Measurements from ENCODE around the gene EIF3K. TPM values are rescaled to one million over a fixed set of nuclear protein-coding genes. Genes with fewer than 3 reads are reported as not detected.
"Not testable (repeated sequence)": the region's sequence is repeated elsewhere in the genome, so short reads cannot be mapped to it uniquely, and the experiment has no call there.

EIF3K gene
- total RNA-seq, 1 donor = 317 TPM

DNA sequence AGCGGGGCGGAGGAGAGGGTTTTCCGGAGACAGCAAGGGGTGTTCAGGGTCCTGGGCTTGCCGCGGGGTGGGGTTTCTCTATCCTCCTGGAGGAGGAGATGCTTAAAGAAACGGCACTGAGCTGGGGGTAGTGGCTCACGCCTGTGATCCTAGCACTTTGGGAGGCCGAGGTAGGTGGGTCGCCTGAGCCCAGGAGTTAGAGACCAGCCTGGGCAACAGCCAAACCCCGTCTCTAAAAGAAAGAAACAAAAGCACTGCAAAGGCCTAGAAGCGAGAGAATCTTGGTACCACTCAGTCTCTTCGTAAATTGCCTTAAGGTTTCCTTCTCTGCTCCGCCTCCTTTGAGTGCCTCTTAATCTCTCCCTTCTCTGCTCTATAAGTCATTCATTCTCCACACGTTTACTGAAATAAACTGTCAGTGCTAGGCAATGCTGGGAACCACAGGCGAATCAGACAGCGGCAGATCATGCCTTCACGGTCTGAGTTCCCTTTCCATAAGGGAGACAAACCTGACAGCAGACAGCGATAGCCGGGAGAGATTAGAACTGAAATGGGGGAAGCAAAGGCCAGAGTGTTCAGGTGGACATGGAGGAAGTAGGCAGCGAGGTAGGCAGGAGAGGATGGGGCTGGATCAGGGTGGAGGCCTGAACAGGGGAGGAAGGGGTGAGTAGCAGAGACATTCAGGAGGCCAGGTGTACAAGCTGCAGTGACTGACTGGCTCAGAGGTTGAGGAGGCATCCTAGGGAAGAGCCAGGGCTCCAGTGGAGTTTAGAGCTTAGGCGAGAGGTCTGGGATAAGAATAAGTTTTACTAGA, 580 bp downstream of the EIF3K start:
- H4K20me1 ChIP-seq (ENCODE audit: insufficient read depth, low read length) = peaks cover 10% of the 10 kb centered on the region
- TF ChIP-seq, protein P1, sequence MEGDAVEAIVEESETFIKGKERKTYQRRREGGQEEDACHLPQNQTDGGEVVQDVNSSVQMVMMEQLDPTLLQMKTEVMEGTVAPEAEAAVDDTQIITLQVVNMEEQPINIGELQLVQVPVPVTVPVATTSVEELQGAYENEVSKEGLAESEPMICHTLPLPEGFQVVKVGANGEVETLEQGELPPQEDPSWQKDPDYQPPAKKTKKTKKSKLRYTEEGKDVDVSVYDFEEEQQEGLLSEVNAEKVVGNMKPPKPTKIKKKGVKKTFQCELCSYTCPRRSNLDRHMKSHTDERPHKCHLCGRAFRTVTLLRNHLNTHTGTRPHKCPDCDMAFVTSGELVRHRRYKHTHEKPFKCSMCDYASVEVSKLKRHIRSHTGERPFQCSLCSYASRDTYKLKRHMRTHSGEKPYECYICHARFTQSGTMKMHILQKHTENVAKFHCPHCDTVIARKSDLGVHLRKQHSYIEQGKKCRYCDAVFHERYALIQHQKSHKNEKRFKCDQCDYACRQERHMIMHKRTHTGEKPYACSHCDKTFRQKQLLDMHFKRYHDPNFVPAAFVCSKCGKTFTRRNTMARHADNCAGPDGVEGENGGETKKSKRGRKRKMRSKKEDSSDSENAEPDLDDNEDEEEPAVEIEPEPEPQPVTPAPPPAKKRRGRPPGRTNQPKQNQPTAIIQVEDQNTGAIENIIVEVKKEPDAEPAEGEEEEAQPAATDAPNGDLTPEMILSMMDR (IDR thresholded peaks at IDR 0.05; ENCODE audit: extremely low read depth, low read depth, low read length) = no peak
- peak overlapping the region; percentile 90 for H2AFZ ChIP-seq (ENCODE audit: low read length)
- H3K79me2 ChIP-seq (ENCODE audit: insufficient read depth, low read length) = peaks cover 23% of the 10 kb centered on the region
- peak overlapping the region; percentile 88 for H3K27ac ChIP-seq (ENCODE audit: low read depth, low read length)
- peak overlapping the region; percentile 93 for H3K4me3 ChIP-seq (ENCODE audit: insufficient read depth, low read length)
- H3K9me3 ChIP-seq (ENCODE audit: low read depth, low read length) = no peaks in the 10 kb centered on the region
- H3K4me2 ChIP-seq (ENCODE audit: insufficient read depth, low read length) = peak overlapping the region; percentile 99
- no peaks in the 10 kb centered on the region for H3K27me3 ChIP-seq (ENCODE audit: insufficient read depth, low read length)
- peak; percentile 21 for DNase-seq (ENCODE audit: insufficient read length, low spot score, missing footprints)
- H3K4me1 ChIP-seq (ENCODE audit: insufficient read depth, low read length) = peaks cover 17% of the 10 kb centered on the region
- peaks cover 29% of the 10 kb centered on the region for H3K36me3 ChIP-seq (ENCODE audit: insufficient read depth, low read length)

DNA sequence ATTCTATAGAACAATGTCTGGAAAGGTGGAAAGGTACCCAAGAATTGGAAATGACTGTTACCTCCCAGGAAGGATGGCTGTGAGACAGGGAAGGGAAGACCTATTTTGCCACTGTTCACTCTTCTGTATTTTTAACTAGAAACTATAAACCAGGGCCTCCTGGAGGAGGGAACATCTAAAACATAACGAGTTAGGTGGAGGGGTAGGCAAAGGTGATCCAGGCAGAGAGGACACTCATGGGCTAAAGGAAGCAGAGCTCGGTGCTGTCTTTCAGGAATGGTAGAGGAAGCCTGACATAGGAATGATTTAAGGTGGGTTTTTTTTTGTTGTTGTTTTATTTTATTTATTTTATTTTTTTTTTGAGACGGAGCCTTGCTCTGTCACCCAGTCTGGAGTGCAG, 5.8 kb downstream of the EIF3K start:
- Histone ChIP-seq H3K79me2 (ENCODE audit: insufficient read depth, low read length) (peaks cover 14% of the 10 kb centered on the region), H3K27ac (ENCODE audit: low read depth, low read length) (no peak overlapping the region), H2AFZ (ENCODE audit: low read length) (no peak overlapping the region), H3K27me3 (ENCODE audit: insufficient read depth, low read length) (no peaks in the 10 kb centered on the region), H3K9me3 (ENCODE audit: low read depth, low read length) (no peaks in the 10 kb centered on the region), H4K20me1 (ENCODE audit: insufficient read depth, low read length) (peaks cover 6% of the 10 kb centered on the region), H3K36me3 (ENCODE audit: insufficient read depth, low read length) (peaks cover 58% of the 10 kb centered on the region), H3K4me3 (ENCODE audit: insufficient read depth, low read length) (no peak overlapping the region), H3K4me2 (ENCODE audit: insufficient read depth, low read length) (no peak overlapping the region), H3K4me1 (ENCODE audit: insufficient read depth, low read length) (peaks cover 5% of the 10 kb centered on the region)
- DNase-seq (ENCODE audit: insufficient read length, low spot score, missing footprints) = no peak
- TF ChIP-seq, protein P1 (IDR thresholded peaks at IDR 0.05; ENCODE audit: extremely low read depth, low read depth, low read length) = no peak

DNA sequence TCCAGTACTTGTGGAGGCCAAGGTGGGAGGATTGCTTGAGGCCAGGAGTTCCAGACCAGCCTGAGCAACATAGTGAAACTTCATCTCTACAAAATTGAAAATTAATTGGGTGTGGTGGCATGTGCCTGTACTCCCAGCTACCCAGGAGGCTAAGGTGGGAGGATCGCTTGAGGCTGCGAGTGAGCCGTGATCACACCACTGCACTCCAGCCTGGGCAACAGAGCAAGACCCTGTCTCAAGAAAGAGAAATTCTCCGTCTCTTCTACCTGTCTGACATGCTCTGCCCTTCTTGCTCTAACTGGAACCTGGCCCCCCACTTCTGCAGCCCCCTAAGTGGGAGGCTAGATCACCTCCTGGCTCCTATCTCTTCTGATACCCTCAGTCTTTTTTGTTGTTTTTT, 7.4 kb downstream of the EIF3K start:
- Histone ChIP-seq H3K27ac (ENCODE audit: low read depth, low read length) (no peak overlapping the region), H3K4me1 (ENCODE audit: insufficient read depth, low read length) (no peaks in the 10 kb centered on the region), H3K27me3 (ENCODE audit: insufficient read depth, low read length) (no peaks in the 10 kb centered on the region), H3K4me2 (ENCODE audit: insufficient read depth, low read length) (no peak overlapping the region), H4K20me1 (ENCODE audit: insufficient read depth, low read length) (no peaks in the 10 kb centered on the region), H3K4me3 (ENCODE audit: insufficient read depth, low read length) (no peak overlapping the region), H3K9me3 (ENCODE audit: low read depth, low read length) (no peaks in the 10 kb centered on the region), H3K79me2 (ENCODE audit: insufficient read depth, low read length) (peaks cover 2% of the 10 kb centered on the region), H3K36me3 (ENCODE audit: insufficient read depth, low read length) (peaks cover 52% of the 10 kb centered on the region), H2AFZ (ENCODE audit: low read length) (no peak overlapping the region)
- no peak for DNase-seq (ENCODE audit: insufficient read length, low spot score, missing footprints)
- TF ChIP-seq, protein P1 (IDR thresholded peaks at IDR 0.05; ENCODE audit: extremely low read depth, low read depth, low read length) = no peak

DNA sequence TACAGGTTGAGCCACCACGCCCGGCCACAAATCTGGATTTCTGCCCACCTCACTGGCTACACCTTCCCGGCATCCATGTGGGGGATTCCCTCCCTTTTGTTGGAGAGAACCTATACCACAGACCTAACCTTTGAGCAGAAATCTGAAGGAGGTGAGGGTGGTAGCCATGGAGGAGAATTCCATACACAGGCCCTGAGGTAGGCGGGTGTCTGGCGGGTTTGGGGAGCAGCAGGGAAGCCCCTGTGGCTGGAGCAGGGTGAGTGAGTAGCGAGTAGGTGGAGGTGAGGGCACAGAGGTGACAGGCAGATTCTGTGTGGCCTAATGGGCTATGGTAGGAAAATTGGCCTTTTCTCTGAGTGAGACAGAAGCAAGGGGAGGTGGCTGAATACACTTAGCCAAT, 10.6 kb downstream of the EIF3K start:
- Histone ChIP-seq H4K20me1 (ENCODE audit: insufficient read depth, low read length) (no peaks in the 10 kb centered on the region), H3K4me3 (ENCODE audit: insufficient read depth, low read length) (no peak overlapping the region), H2AFZ (ENCODE audit: low read length) (no peak overlapping the region), H3K79me2 (ENCODE audit: insufficient read depth, low read length) (no peaks in the 10 kb centered on the region), H3K27me3 (ENCODE audit: insufficient read depth, low read length) (no peaks in the 10 kb centered on the region), H3K4me1 (ENCODE audit: insufficient read depth, low read length) (no peaks in the 10 kb centered on the region), H3K36me3 (ENCODE audit: insufficient read depth, low read length) (peaks cover 45% of the 10 kb centered on the region), H3K4me2 (ENCODE audit: insufficient read depth, low read length) (no peak overlapping the region), H3K9me3 (ENCODE audit: low read depth, low read length) (no peaks in the 10 kb centered on the region), H3K27ac (ENCODE audit: low read depth, low read length) (no peak overlapping the region)
- peak; percentile 17 for DNase-seq (ENCODE audit: insufficient read length, low spot score, missing footprints)
- TF ChIP-seq, protein P1 (IDR thresholded peaks at IDR 0.05; ENCODE audit: extremely low read depth, low read depth, low read length) = no peak

DNA sequence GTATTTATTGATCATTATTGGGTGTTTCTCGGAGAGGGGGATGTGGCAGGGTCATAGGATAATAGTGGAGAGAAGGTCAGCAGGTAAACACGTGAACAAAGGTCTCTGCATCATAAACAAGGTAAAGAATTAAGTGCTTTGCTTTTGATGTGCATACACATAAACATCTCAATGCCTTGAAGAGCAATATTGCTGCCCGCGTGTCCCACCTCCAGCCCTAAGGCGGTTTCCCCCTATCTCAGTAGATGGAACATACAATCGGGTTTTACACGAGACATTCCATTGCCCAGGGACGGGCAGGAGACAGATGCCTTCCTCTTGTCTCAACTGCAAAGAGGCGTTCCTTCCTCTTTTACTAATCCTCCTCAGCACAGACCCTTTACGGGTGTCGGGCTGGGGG, 12.3 kb downstream of the EIF3K start:
- H4K20me1 ChIP-seq (ENCODE audit: insufficient read depth, low read length); DNase-seq (ENCODE audit: insufficient read length, low spot score, missing footprints); H3K27me3 ChIP-seq (ENCODE audit: insufficient read depth, low read length); H3K4me1 ChIP-seq (ENCODE audit: insufficient read depth, low read length); H3K27ac ChIP-seq (ENCODE audit: low read depth, low read length); H3K79me2 ChIP-seq (ENCODE audit: insufficient read depth, low read length); H3K9me3 ChIP-seq (ENCODE audit: low read depth, low read length); H2AFZ ChIP-seq (ENCODE audit: low read length); H3K4me3 ChIP-seq (ENCODE audit: insufficient read depth, low read length); H3K4me2 ChIP-seq (ENCODE audit: insufficient read depth, low read length): not testable (repeated sequence)
- H3K36me3 ChIP-seq (ENCODE audit: insufficient read depth, low read length) = peaks cover 41% of the 10 kb centered on the region

DNA sequence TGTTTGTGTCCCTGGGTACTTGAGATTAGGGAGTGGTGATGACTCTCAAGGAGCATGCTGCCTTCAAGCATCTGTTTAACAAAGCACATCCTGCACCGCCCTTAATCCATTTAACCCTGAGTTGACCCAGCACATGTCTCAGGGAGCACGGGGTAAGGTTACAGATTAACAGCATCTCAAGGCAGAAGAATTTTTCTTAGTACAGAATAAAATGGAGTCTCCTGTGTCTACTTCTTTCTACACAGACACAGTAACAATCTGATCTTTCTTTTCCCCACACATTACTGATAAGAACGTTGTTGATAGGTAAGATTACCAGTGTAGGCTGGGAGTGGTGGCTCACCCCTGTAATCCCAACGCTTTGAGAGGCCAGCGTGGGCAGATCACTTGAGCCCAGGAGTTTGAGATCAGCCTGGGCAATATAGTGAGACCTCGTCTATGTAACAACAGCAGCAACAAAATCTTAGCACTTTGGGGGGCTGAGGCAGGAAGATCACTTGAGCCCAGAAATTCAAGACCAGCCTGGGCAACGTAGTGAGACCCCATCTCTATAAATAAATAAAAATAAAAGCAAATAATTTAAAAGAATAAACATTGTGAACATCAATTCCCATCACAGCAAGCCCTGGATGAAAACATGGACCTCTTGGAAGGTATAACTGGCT, 13.0 kb downstream of the EIF3K start:
- not testable (repeated sequence) for H3K27ac ChIP-seq (ENCODE audit: low read depth, low read length); H3K27me3 ChIP-seq (ENCODE audit: insufficient read depth, low read length); H2AFZ ChIP-seq (ENCODE audit: low read length); H3K9me3 ChIP-seq (ENCODE audit: low read depth, low read length); H3K79me2 ChIP-seq (ENCODE audit: insufficient read depth, low read length); H3K4me1 ChIP-seq (ENCODE audit: insufficient read depth, low read length); DNase-seq (ENCODE audit: insufficient read length, low spot score, missing footprints); H3K4me2 ChIP-seq (ENCODE audit: insufficient read depth, low read length); H3K4me3 ChIP-seq (ENCODE audit: insufficient read depth, low read length); H4K20me1 ChIP-seq (ENCODE audit: insufficient read depth, low read length)
- H3K36me3 ChIP-seq (ENCODE audit: insufficient read depth, low read length) = peaks cover 38% of the 10 kb centered on the region
